OCI-LY3 (cell line): ENCODE measurements around the gene NEURL1B.

Source experiments
- H2AFZ ChIP-seq: fragments of 200-600, 300-600 bp; shearing (Covaris generic); 2 replicates; pipeline ENCODE4 v1.6.0; 2014; ENCODE audit warnings: antibody characterized with exemption, low read depth, low read length
- H3K27ac ChIP-seq: fragments of 200-600, 300-600 bp; sonication (generic); 2 replicates; pipeline ENCODE4 v1.5.1; 2014; ENCODE audit warnings: mild to moderate bottlenecking, low read length, moderate library complexity, mixed read lengths
- H3K27me3 ChIP-seq: fragments of 200-600, 300-600 bp; sonication (generic); 2 replicates; pipeline ENCODE4 v1.6.1; 2014; ENCODE audit warnings: low read depth, low read length, mixed read lengths
- H3K36me3 ChIP-seq: fragments of 200-600, 300-600 bp; sonication (generic); replicated peaks from 2 replicates; pipeline ENCODE3; 2014; ENCODE audit warnings: low read depth, low read length, mixed read lengths
- H3K4me1 ChIP-seq: fragments of 300-600, 200-600 bp; sonication (generic); 2 replicates; pipeline ENCODE4 v1.6.1; 2014; ENCODE audit warnings: low read length, mixed read lengths
- H3K4me2 ChIP-seq: fragments of 200-600, 300-600 bp; sonication (generic); 2 replicates; pipeline ENCODE4 v1.6.1; 2014; ENCODE audit warnings: low read length, mixed read lengths
- H3K4me3 ChIP-seq: fragments of 300-600, 200-600 bp; sonication (generic); 2 replicates; pipeline ENCODE4 v1.5.1; 2014; ENCODE audit warnings: antibody characterized with exemption, mild to moderate bottlenecking, low read length, moderate library complexity
- H3K79me2 ChIP-seq: fragments of 300-600, 200-600 bp; shearing (Covaris generic); 2 replicates; pipeline ENCODE4 v1.6.1; 2014; ENCODE audit warnings: mild to moderate bottlenecking, low read length, mixed read lengths
- H3K9ac ChIP-seq: fragments of 300-600, 200-600 bp; shearing (Covaris generic); 2 replicates; pipeline ENCODE4 v1.6.0; 2014; ENCODE audit warnings: mild to moderate bottlenecking, low read length, moderate library complexity
- H3K9me3 ChIP-seq: fragments of 200-600, 300-600 bp; shearing (Covaris generic); 2 replicates; pipeline ENCODE4 v1.6.1; 2014; ENCODE audit warnings: low read length, mixed read lengths; ENCODE audit not compliant: insufficient read depth
- H4K20me1 ChIP-seq: fragments of 200-600, 300-600 bp; sonication (generic); 2 replicates; pipeline ENCODE4 v1.6.1; 2016; ENCODE audit warnings: low read length, mixed read lengths; ENCODE audit not compliant: insufficient read depth
- CTCF ChIP-seq: fragments of 200-600, 300-600 bp; sonication (generic); IDR thresholded peaks from 2 replicates; pipeline ENCODE4 v1.5.1; 2014; ENCODE audit warnings: antibody characterized with exemption, low read length, low read depth
- EZH2phosphoT487 ChIP-seq: fragments of 200-600 bp; shearing (Covaris generic); IDR thresholded peaks from 2 replicates; pipeline ENCODE4 v1.6.1; 2018; ENCODE audit warnings: antibody characterized with exemption, mixed run types, low read depth

Gene NEURL1B

DNA sequence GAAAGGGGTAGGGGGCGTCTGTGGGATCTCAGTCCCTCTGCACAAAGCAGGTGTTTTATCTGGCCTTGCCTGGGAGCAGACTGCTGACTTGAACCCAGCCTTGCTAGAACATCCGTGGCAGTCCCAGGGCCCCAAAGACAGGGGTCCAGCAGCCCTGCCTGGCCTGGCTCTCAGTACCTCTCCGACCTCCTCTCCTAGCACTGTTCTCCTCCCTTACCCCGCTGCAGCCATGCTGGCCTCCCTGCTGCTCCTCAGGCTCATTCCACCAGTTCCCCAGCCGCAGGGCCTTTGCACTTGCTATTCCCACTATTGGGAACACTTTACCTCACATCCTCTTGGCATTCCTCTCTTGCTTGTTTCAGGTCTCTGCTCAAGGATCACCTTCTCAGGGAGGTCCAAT lies 84.7 kb downstream of the NEURL1B start:
- Histone ChIP-seq H3K4me1 (no peaks in the 10 kb centered on the region), H3K27ac (no peak overlapping the region), H3K36me3 (no peaks in the 10 kb centered on the region), H4K20me1 (no peaks in the 10 kb centered on the region), H3K9ac (no peak overlapping the region), H3K27me3 (peaks cover 20% of the 10 kb centered on the region), H3K9me3 (no peaks in the 10 kb centered on the region), H3K4me2 (no peak overlapping the region), H2AFZ (no peak overlapping the region), H3K4me3 (no peak overlapping the region), H3K79me2 (no peaks in the 10 kb centered on the region)
- TF ChIP-seq EZH2phosphoT487 (no peak), CTCF (no peak)

GRCh38 chr5:172726966-172727365 lies 85.9 kb downstream of the NEURL1B start:
- Histone ChIP-seq H3K27me3 (peaks cover 17% of the 10 kb centered on the region), H3K4me2 (no peak overlapping the region), H3K9ac (no peak overlapping the region), H3K36me3 (no peaks in the 10 kb centered on the region), H3K79me2 (no peaks in the 10 kb centered on the region), H3K4me3 (no peak overlapping the region), H3K27ac (no peak overlapping the region), H4K20me1 (no peaks in the 10 kb centered on the region), H2AFZ (no peak overlapping the region), H3K4me1 (no peaks in the 10 kb centered on the region), H3K9me3 (no peaks in the 10 kb centered on the region)
- TF ChIP-seq EZH2phosphoT487 (no peak), CTCF (no peak)

DNA sequence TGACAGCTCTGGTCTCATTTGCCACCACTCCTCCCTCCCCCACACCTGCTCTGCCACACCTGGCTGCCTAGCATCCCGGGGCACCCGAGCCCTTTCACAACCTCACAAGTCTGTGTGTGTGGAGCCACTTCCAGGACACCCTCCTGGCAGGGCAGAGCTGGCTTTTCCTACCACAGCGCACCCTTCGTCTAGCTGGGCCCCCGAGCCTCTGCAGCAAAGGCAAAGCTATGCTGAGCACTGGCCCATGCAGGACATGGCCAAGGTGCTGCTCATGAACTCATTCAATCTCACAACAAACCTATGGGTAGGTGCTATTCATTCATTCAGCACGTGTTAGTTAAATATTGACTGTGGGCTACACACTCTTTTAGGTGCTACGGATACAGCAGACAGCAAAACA lies 86.5 kb downstream of the NEURL1B start:
- TF ChIP-seq EZH2phosphoT487 (no peak), CTCF (no peak)
- Histone ChIP-seq H3K27ac (no peak overlapping the region), H3K27me3 (peaks cover 11% of the 10 kb centered on the region)

DNA sequence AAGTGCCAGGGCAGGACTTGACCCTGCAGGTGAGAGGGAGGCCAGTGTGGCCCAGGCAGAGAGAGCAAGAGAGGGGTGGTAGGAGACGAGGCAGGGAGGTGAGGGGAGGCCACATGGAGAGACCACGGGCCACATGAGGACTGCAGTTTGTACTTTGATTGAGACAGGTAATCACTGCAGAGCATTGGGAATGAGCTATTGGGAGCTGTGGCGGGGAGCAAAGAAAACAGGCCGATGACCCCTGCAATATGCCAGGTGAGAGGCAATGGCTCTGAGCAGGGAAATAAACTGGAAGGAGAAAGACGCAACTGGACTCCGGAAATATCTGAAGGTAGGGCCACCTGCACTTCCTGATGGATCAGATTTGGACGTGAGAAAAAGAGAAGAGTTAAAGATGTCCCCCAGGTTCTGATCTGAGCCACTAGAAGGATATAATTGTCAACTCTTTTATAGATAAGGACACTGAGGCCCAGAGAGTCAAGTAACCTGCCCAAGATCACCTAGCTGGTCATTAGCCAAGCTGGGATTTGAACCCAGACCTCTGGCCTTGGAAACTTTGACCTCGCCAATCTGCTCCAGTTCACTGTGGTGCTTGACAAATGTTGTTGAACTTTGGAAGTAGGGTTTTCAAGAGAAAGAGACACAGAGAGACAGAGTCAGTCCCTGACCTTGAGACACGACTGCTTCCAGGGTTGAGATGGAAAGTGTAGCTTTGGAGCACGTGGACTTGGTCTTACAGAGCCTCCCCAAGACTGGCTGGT lies 87.6 kb downstream of the NEURL1B start:
- peaks cover 10% of the 10 kb centered on the region for H3K27me3 ChIP-seq
- no peak overlapping the region for H3K27ac ChIP-seq

More for the DNA sequence above, 86.5 kb downstream of the NEURL1B start:
- Histone ChIP-seq H3K4me1 (no peaks in the 10 kb centered on the region), H3K36me3 (no peaks in the 10 kb centered on the region), H3K9ac (no peak overlapping the region), H4K20me1 (no peaks in the 10 kb centered on the region), H3K4me3 (no peak overlapping the region), H3K79me2 (no peaks in the 10 kb centered on the region), H3K9me3 (no peaks in the 10 kb centered on the region), H2AFZ (no peak overlapping the region), H3K4me2 (no peak overlapping the region)

More for the DNA sequence above, 87.6 kb downstream of the NEURL1B start:
- Histone ChIP-seq H3K79me2 (no peaks in the 10 kb centered on the region), H3K4me1 (no peaks in the 10 kb centered on the region), H3K9me3 (no peaks in the 10 kb centered on the region), H3K4me3 (no peak overlapping the region), H3K9ac (no peak overlapping the region), H4K20me1 (no peaks in the 10 kb centered on the region), H2AFZ (no peak overlapping the region), H3K4me2 (no peak overlapping the region), H3K36me3 (no peaks in the 10 kb centered on the region)
- TF ChIP-seq CTCF = no peak
- TF ChIP-seq EZH2phosphoT487 = no peak
